ENCODE results near the gene TLE5.
"Not testable (repeated sequence)": the region's sequence is repeated elsewhere in the genome, so short reads cannot be mapped to it uniquely, and the experiment has no call there.

The TLE5 gene

DNA sequence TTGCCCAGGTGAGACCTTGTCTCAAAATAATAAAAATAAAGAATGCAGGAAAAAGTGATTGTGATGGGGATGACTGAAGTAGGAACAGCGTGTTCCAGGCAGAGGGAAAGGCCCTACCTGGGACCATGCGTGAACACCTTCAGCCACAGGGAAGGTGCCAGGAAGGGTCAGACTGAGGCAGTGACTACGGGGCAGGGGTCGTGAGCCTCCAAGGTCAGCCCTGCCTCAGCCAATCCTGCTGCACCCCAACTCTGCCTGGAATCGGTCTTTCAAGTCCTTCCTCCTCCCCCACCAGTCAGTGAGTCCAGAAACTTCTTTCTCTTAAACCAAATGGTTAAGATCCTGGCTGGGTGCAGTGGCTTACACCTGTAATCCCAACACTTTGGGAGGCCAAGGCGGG is 17.1 kb downstream of the TLE5 start:
- no peak for DNase-seq (ENCODE audit: low spot score)

DNA sequence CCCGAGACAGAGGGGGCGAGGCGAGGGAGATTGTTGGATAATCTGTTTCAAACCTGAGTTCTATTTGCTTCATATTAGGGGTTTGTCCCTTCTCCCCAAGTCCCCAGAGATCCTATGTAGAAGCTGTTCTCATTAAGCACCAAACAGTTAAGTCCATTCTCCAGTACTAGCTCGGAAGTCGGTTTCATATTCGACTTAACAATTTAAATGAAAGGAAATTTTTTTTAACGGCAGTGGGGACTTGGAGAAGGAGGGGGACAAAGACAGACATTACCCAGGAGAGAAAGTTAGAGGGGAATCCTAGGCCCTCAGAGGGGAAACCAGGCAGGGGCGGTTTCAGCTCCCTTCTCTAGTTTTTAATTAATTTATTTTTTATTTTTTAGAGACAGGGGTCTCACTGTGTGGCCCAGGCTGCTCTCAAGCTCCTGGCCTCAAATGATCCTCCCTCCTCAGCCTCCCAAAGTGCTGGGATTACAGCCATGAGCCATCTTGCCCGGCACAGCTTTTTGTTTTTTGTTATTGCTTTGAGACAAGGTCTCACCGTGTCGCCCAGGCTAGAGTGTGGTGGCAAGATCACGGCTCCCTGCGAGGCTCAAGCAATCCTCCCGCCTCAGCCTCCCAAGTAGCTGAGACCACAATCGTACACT is 19.6 kb downstream of the TLE5 start:
- DNase-seq (ENCODE audit: low spot score): no peak

DNA sequence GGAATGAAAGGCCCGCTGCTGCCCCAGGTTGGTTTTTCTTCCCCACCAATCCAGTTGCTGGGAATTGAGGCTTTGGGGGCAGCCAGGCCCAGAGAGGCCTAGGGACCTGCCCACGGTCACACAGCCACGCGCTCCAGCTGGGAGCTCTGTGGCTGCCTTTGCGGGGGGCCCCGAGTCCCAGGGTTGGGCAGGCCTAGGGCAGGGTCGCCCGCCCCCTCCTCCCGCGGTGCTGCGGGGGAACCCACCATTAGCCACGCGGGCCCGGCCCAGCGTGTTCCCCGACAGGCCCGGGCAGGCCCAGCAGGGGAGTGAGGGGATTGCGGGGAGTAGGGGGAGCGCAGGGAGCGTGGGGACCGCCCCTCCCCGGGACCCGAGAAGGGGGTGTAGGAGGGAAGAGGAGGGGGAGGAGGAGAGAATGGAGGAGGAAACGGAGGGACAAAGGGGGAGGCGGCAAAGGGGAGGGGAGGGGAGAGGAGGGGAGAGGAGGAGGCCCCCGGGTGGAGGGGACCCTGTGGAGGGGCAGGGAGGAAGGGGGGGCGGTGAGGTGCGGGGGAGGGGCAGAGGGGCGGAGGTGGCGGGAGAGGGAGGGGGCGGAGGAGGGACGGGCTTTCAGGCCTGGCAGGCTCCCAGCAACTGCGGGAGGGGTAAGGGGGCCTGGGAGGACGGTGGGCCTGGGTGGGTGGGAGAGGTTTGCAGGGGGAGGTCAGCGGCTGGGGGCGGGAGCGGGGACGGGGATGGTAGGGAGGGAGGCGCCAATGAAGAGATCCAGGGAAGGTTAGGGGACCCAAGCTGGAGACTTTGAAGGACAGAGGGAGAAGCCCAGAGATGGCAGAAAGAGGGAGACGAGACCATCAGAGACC is 20.3 kb downstream of the TLE5 start:
- no peak for DNase-seq (ENCODE audit: low spot score)

DNA sequence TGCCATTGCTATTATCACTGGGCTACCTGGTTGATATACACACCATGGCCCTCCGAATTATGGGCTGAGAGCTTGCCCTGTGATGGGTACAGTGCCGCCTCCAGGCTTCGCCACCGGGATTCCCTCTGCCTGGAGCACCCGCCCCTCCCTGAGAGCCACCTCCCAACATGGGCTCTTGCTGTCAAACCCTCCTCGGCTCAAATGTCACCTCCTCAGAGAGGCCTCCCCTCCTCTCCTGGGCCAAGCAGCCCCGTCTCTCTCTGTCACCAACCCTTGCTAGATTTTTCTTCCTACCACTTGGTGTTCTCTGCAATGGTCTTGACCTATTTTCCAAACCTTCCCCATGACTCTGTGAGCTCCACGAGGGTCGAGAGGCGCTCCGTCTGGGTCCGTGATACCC is 21.0 kb downstream of the TLE5 start:
- no peak for DNase-seq (ENCODE audit: low spot score)

DNA sequence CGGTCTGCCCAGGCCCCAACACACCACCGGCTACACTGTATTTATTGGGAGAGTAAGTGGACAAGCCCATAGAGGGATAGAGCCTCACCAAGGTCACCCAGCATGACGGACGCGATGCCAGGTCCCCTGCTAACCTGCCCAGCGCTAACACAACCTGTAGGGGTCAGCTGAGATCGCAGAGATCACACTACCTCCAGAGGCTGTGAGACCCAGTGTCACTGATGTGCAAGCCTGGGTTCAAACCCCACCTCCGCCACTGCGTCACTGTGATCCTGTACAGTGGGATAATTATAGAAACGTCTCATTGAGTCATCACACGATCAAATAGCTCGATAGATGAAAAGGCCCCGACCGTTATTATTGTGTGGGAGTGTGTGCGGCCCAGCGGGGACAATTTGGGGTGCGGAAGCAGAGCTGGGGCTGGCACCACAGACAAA is 22.6 kb downstream of the TLE5 start:
- no peak for DNase-seq (ENCODE audit: low spot score)

DNA sequence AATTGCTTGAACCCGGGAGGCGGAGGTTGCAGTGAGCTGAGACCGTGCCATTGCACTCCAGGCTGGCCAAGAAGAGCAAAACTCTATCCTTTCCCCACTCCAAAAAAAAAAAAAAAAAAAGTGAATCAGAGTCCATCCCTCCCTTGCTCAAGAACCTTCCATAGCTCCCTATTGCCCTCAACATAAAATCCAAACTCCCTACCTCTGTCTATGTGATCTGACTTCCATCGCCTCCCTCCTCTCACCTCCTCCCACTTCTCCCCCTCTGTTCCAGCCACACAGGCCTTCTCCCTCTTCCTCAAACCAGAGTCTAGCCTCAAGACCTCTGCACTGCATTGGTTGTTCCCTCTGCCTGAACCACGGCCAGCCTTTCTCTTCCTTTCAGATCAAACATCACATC is 23.2 kb downstream of the TLE5 start:
- no peak for DNase-seq (ENCODE audit: low spot score)

DNA sequence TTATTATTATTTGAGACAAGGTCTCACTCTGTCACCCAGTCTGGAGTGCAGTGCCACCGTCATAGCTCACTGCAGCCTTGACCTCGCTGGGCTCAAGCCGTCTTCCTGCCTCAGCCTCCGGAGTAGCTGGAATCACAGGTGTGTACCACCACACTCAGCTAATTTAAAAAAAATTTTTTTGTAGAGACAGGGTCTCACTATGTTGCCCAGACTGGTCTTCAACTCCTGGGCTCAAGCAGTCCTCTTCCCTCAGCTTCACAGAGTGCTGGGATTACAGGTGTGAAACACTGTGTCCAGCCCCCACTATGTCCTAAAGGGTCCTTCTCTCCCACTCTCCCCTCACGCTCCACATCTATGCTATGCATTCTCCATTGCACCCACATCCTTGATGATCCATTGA is 24.1 kb downstream of the TLE5 start:
- DNase-seq (ENCODE audit: low spot score): no peak

DNA sequence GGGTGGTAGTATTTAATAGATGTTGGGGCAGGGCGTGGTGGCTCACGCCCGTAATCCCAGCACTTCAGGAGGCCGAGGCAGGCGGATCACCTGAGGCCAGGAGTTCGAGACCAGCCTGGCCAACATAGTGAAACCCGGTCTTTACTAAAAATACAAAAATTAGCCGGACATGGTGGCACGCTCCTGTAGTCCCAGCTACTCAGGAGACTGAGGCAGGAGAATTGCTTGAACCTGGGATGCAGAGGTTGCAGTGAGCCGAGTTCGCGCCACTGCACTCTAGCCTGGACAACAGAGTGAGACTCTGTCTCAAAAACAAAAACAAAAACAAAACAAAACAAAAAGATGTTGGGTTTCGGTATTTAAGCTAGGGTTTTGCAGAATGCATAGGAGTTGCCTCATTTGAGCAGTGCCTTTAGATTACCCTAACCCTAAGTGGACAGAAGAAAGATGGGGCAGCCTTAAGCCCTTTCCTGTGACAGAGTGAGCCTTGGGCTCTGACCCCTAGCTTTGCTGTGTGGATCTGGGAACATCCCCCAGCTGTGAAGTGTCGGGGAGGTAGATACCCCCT is 25.2 kb downstream of the TLE5 start:
- DNase-seq (ENCODE audit: low spot score): not testable (repeated sequence)

DNA sequence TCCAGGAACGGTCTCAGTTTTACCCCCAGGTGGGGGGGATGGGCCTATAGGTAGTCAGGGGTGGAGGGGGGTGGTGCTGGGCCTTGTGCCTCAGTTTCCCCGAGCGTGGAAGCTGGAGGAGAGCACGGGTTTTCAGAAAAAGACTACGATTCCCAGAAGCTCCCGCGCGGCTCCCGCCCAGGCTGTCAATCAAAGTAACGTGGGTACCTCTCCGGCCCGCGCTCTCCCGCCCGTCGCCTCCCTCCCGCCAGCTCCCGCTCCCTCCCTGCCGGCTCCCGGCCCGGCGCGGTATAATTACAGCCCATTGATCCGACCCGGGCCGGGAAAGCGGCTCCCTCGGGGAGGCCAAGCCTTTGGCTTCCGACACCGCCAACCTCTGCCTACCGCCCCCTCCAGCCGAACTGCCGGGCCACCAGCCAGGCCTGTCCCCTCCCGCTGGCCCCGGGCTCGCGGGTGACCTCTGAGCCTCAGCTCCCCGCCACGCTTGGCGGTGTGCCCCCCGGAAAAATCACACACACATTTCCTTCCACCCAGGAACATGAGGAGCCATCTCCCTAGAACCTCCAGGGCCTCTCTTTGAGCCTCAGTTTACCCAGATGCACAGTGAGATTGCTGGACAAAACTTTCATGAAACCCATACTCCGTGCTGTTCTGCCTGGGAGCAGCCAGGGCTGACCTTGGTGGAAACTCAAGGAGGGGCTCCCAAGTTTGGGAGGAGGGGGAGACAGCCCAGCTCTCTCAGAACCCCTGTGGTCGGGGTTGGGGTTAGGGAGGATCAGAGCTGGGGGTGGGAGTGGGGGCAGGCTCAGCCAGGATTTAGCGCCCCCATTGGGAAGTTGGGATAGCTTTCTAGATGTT is 25.9 kb downstream of the TLE5 start:
- peak; percentile 86 for DNase-seq (ENCODE audit: low spot score)

DNA sequence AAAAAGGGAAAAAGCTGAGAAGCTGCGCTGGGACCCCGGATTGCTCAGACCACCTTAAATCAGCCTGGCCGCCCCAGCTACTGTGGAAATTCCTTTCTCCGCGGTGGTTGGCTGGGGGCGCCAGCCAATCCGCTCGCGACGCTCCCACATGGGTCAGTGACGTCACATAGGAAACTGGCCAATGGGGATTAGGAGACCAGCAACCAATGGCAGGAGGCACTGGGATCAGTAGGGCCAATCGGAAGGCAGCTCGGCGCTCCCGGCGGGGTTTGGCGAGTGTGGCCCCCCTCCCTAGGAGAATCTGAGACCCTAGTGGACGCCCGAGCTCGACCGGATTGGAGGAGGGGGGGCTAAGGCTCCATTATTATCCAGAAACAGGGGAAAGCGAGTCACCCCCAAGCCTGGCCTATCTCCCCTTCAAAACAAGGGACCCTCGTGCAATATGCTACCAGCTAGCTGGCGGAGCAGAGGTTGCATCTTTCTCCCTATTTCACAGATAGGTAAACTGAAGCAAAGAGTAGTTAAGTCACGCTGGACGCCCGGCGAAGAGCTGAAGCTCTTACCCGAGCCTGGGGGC is 26.7 kb downstream of the TLE5 start:
- DNase-seq (ENCODE audit: low spot score): peak; percentile 98

DNA sequence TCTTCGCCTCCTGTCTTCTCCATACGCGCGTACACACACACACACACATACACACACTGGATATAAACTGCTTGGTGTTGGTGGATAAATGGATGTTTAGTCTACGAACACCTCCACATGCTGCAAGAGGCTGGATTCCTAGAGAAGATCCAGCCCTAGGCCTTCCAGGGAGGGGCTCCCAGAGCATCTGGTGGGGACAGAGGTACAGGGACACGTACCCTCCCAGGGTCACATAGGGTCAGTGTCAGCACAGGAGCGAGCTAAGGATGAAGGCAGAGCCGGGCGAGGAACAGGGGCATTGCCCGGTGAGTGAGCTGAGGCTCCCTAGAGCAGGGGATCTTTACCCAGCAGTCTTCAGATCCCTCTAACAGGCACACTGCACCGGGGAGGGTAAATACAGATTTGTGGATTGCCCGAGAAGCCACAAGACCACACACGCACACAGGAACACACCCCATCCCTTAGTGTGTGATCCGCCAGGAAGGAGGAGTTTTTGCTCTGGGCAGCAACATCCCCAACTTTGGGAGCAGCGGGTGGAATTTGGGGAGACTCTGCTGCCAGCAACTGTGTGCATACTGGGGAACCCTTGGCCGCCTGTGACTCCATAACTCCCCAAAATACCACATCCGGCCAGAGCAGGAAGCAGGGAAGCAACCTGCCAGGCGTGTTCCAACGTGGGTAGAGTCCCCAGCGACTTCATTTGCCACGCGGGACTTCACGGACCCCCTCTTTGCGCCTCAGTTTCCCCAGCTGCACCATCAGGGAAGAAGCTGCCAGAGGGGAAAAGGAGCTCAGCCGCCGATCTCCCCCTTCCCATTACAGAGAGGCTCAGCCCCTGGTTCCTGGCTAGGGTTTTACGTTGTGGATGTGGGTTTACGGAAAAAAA is 27.4 kb downstream of the TLE5 start:
- peak; percentile 33 for DNase-seq (ENCODE audit: low spot score)

DNA sequence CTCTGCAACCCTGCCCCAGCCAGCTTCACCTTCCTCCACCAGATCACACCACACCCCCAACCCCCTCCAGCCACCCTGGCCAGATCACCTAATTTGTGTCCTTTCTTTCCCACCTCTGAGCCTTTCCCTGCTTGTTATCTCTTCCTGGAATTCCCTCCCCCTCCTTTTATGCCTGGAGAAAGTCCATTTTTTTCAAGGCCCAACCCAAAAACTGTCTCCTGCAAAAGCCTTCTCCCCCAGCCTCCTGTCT is 28.0 kb downstream of the TLE5 start:
- DNase-seq (ENCODE audit: low spot score): no peak

DNA sequence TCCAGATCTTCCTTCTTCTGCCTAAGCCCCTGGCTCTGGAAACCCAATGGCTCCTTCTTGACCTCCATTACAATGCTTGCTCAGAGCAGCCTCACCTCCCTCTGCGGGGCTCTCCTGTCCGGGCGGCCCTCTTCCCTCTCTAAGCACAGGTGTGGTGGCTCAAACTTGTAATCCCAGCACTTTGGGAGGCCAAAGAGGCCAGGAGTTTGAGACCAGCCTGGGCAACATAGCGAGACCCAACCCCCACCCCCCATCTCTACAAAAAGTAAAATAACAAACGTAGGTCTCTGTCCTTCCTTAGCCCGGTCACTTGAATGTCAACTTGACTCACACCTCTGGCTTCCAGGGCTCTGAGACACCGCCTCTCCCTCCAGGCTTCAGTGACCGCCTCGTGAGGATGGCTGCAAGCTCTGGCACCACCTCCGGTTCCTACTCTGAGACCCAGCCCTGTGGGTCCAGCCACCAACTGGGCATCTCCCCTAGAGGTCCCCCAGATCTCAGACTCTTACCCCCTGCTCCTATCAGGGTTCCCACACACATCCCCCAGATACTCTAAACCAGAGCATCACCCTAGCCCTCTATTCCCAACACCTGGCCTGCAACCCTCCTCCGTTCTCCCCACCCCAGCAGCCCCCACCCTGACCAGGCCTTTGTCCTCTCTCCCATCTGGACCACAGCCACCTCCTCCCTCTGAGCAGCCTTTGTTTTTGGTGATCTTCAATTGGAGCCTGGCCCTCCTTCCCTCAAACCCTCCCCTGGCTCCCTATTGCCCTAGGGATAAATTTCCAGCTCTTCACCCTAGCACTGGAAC is 28.5 kb downstream of the TLE5 start:
- DNase-seq (ENCODE audit: low spot score): peak; percentile 54

DNA sequence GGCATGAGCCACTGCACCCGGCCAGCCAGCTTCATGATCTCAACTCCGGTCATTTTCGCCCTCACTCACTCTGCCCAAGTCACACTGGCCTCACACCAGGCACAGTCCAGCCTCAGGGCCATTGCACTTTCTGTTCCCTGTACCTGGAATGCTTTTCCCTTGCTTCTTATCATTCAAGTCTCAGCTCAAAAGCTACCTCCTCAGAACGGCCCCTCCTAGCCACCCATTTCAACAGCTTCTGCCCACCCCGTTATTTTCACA is 30.8 kb downstream of the TLE5 start:
- DNase-seq (ENCODE audit: low spot score): no peak

DNA sequence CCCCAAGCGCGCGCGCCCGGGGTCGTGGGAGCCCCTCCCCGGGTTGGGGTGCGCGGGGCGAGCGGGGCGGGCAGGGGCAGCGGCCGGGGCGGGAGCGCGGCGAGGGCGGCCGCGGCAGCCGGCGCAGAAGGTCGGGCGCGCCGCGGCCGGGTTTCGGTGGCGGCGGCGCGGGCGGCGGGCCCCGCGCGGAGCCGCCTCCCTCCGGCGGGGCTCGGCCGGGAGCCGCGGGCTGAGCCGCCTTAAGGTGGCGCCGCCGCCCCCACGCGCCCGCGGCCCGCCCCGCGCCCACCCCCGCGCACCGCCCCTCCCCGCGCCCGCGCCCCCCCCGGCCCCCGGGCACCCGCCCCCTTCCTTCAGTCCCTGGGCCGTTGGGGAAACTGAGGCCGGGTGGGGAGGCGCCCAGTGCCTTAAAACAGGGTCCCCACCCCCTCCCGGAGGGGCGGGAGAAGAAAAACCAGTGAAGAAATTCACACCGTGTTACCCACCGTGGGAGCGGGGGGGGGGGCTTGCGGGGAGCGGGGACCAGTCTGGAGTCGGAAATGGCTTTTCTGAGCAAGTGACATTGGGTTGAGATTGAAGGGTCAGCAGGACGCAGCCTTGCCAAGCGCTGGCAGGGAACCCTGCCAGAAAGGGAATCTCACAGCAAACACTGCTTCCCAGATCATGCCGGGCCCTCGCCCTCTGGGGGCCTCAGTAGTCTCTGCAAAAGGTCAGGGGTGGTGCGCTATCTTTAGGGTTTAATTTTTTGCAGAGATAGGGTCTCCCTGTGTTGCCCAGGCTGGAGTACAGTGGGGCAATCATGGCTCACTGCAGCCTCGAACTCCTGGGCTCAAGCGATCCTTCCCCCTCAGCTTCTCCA is 33.0 kb downstream of the TLE5 start, which contains the start of gene TLE2:
TSS of gene TLE2 (minus strand) at position 216 of the 859 bp plus-strand sequence. CDS start 376 bp downstream, outside the sequence.
- no peak for DNase-seq (ENCODE audit: low spot score)

DNA sequence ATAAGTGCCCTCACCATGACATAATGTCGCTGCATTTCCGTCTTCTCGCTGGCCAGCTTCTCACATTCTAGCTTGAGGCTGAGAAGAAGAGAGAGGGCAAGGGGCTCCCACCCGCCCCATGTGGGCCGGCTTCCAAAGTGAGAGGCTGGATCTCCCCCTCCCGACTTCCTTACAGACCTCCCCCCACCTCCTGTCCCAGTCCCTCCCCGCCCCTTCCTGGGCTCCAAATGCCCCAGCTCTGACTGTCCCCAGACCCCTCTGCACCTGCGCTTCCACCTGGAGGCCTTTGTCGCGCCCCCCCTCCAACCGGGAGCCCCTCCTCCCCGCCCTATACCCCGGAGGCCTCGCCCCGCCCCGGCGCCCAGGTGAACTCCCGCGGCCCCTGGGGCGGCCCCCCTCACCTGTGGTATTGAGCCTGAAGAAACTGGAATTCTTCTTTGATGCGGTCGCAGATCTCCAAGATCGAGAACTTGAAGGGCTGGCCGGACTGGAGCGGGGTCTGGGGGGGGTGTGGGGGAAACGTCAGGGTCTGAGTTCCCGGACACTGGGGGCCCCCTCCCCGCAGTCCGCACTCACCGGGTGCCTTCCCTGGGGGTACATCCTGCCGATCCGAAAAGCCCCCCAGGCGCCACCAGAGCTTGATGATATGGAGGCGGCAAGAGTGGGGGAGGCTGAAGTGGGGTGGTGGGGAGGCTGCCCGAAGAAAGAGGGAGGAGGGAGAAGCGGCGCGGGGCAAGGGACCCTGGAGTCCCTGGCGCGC is 33.8 kb downstream of the TLE5 start:
- no peak for DNase-seq (ENCODE audit: low spot score)

DNA sequence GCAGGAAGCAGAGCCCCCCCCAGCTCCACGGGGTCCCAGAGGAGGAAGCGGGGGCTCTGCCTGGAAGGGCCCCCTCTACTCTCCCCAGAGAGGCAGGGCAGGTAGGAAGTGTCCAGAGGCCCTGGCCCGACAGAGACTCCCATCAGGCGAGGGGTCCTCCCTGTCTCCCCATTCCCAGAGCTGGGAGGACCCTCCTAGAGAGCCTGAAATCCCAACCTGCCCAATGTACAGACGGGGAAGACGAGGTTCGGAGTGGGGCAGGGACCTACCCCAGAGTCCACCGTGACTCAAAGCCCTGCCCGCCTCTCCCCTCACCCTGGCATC is 34.4 kb downstream of the TLE5 start:
- DNase-seq (ENCODE audit: low spot score): no peak

DNA sequence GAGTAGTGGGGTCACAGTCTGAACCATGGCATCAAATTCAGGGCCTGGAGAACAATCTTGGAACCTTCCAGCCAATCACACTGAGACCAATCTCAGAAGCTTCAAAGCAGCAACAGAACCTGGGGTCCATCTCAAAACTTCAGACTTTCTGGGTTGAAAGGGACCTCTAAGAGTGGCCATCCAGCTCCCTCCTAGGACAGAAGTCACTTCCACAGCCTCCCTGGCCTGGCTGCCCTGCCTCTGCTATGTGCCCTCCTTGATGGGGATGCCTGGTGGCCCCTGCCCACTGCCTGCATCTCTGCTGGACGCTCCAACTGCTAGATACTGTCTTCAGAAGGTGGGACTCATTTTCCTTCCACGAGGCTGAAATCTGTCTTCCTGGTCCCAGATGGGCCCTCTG is 35.0 kb downstream of the TLE5 start:
- DNase-seq (ENCODE audit: low spot score): no peak

DNA sequence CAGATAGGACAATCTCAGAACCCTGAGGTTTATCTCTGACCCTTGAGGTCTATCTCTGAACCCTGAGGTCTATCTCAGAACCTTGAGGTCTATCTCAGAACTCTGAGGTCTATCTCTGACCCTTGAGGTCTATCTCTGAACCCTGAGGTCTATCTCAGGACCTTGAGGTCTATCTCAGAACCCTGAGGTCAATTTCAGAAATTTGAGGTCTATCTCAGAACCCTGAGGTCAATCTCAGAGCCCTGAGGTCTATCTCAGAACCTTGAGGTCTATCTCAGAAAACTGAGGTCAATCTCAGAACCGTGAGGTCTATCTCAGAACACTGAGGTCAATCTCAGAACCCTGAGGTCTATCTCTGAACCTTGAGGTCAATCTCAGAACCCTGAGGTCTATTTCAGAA is 35.5 kb downstream of the TLE5 start:
- no peak for DNase-seq (ENCODE audit: low spot score)
